HG03521 (cell line): Measurements from ENCODE around the gene LIAS.
"Not testable (repeated sequence)": the region's sequence is repeated elsewhere in the genome, so short reads cannot be mapped to it uniquely, and the experiment has no call there.

Source experiments
- ATAC-seq: cut with Tn5 transposase; IDR thresholded peaks from one replicate; pipeline ENCODE4 v1.9.1; 2021; ENCODE audit warnings: mild to moderate bottlenecking, moderate library complexity; ENCODE audit not compliant: unreplicated experiment

Gene LIAS

DNA sequence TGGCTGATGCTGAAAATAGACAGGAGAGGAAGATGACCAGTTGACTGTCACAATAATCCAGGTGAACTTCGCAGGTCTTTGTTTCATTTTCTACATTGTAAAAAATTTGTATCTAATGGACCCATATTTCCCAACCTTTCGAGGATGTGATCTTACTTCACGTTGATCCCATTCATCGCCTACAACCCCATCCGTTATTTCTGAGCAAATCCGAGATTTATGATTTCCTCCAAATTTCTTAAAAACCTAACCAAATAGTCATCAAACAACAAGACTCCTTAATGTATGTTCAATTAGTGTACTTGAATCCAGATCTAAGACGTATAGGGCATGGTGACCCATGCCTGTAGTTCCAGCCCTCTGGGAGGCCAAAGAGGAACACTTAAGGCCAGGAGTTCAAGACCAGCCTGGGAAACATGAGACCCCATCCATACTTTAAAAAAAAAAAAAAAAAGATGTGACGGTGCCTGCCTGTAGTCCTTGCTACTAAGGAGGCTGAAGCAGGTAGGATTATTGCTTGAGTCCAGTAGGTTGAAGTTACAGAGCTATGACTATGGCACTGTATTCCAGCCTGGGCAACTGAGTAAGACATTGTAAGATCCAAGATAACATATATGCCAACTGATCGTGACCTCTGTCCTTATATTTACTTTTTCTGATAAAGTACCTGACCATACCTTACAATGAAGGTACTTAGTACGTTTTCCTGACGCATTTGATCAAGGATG, 5.8 kb upstream of the LIAS start:
- ATAC-seq = no peak

DNA sequence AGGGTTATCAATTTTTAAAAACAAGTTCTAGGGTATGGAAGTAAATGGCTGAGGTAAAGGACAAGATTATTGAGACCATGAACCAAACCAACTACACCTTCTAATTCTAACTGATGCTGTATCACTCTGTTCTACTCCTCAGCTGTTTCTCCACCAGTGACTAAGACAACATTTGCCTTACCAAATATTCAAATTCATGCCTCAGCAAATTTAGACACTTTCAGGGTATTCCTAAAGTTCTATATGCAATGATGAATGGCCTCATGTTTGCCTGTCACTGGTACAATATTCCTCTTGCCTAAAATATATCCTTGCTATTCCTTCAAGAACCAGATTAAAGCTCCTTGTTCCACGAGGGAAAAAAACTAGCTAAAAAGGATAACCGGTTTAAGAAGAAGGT, 5.1 kb upstream of the LIAS start:
- ATAC-seq = no peak

DNA sequence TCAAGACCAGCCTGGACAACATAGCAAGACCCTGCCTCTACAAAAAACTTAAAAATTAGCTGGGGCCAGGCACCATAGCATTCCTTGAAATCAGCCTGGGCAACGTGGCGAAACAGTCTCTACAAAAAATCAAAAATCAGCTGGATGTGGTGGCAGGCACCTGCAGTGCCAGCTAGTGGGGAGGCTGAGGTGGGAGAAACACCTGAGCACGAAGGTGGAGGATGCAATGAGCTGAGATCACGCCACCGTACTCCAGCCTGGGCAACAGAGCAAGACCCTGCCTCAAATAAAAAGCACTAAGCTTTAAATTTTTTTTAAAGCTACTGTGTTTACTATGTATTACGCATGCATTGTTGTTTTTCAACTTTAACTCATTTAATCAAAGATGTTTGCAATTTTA, 3.4 kb upstream of the LIAS start:
- no peak for ATAC-seq

DNA sequence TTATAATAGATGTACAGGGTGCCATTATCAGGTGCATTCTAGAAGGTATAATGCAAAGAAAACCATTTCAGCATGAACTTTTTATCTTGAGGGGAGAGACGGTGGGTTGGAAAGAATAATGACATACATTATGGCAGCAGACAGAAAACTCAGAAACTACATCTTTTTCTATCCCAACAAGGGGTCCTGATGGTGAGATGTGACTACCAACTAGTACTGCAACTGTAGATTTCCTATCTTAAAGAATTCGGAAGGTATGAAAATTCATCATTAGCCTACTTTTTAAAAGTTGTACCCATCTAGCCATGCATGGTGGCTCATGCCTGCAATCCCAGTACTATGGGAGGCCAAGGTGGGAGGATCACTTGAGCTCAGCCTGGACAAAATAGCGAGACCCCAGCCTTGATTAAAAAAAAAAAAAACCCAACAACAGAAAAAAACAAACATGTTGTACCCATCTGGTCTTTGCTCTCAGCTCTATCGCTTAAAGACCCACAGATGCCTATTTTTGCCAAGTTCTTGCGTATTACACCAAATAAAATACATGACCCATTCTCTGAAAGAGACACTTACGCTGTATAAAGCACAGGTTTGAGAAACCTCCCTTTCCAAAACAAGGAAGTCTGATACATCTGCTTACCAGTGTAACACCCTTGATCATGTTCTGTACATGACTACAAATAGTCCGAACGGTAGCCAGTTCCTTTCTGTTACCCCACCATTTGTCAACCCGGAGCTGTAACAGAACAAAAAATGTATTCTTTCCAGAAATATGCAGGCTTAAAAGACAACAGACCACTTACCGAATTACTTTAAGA, 1.7 kb upstream of the LIAS start:
- no peak for ATAC-seq

DNA sequence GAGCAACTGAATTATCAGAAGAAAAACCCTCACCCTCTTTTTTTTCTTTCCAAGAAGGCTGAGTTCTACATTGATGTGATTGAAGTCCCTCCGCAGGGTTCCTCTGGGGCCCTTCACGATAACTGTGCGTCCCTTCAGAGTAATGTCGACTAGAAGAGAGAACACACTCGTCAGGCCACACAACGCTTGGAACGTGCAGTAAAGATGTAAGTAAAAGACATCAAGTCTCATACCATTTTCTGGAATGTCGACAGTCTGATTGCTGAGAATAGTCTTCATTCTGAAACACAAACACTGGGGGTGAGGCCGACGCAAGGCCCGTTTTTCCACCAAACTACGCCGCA, 723 bp upstream of the LIAS start:
- ATAC-seq = not testable (repeated sequence)

DNA sequence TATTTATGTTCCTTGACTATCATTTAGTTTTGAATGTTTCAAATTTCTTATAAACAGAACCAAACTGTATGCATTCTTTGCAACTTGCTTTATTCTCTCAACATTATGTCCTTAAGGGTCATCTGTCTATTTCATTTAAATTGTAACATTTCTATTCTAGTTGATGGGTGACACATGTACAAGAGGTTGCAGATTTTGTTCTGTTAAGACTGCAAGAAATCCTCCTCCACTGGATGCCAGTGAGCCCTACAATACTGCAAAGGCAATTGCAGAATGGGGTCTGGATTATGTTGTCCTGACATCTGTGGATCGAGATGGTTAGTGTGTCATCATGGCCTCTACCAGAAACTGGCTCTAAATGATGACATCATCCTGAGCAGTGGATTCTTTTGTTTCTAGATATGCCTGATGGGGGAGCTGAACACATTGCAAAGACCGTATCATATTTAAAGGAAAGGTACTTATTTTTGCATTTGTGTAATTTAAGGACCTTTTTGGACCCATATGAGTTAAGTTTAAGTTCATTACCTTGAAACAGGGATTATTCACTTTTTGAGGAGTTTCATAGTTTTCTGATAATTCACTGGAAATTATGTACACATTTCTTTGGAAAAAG, 6.1 kb downstream of the LIAS start:
- no peak for ATAC-seq

DNA sequence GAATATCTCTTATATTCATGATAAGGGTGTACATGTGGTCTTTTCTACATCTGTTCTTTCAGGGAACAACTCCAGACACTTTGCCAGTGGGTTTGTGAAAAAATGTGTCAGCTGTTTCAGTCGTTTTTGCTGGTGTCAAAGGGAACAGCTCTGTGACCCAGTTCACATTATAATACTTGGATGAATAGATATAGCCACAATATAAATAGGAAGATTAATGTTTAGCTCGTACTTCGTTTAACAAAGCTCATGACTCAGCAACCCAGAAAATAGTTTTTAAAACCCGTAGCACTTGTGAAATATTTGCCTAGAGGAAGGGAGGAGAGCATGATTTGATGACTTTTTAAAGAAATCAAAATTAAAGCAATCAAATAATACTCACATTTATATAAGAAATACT, 7.9 kb downstream of the LIAS start:
- no peak for ATAC-seq

DNA sequence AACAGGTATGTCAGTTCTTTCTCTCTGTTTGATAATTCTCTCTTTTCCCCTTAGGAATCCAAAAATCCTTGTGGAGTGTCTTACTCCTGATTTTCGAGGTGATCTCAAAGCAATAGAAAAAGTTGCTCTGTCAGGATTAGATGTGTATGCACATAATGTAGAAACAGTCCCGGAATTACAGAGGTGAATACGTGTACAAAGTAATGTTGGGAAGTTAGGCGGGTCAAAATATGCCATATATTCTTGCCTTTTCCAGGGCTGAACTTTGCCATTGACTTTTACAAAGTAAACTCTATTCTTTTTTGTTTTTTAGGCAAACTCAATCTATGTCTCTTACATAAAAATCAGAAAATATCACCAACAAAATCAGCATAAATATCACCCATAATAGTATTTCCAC, 8.6 kb downstream of the LIAS start:
- no peak for ATAC-seq

DNA sequence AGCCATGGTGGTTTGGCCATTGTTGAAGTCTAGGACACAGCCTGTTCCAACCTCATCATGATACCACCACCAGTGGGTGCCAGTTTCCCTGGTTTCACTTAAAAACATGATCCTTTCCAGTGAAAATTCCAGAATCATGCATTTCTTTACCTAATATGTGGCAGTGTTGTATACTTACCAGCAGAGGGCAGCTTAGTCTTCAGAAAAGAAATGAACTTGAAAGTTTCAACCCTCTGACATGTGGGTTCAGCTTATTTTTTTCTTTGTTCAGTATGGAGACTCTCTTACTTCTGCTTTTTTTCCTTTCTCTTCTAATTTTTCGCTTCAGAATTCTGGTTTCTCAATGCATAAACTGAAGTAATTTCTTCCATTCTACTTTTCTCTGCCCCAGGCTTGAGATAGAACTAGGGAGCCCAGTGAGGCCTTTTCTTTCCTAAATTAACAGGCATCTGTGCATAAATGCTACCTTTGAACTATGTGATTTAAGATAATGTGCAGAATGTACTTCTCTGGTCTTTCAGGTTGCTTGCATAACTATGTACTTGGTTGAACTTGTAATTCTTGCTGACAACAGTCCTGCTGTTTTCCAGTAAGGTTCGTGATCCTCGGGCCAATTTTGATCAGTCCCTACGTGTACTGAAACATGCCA, 10.7 kb downstream of the LIAS start:
- ATAC-seq = no peak

DNA sequence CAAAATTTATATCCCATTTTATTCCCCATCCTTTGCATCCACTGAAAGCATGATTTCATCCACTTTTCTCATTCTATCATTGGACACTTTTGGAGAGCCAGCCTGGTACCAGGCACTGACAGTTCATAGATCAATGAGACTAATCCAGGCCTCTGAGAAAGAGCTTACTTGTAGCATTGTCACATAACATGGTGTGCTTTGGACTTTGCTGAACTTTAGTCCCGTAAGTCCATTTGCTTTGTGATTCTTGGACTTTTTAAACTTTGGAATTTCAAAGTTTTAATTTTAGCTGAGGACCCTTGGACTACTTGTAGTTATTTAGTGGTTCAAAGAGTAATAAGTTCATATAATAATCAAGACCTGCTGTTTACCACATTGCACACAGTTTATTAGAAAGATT, 11.5 kb downstream of the LIAS start:
- ATAC-seq = no peak

DNA sequence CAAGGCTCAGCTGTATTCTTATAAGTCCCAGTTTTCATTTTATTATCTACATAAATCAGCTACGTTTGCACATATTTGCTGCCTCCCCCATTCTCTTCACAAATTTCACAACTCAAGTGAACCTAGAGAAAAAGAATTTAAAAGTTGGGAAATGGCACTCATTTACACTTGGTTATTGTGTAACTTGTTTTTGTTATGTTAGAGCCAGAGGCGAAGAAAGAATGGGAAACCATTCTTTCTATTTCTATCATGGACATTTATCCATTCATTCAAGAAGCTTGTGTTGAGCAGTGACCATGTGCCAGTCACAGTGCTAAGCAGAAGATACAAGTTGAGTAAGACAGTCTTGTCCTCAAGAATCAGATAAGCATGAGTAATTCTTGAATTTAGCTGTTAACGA, 13.5 kb downstream of the LIAS start:
- no peak for ATAC-seq

DNA sequence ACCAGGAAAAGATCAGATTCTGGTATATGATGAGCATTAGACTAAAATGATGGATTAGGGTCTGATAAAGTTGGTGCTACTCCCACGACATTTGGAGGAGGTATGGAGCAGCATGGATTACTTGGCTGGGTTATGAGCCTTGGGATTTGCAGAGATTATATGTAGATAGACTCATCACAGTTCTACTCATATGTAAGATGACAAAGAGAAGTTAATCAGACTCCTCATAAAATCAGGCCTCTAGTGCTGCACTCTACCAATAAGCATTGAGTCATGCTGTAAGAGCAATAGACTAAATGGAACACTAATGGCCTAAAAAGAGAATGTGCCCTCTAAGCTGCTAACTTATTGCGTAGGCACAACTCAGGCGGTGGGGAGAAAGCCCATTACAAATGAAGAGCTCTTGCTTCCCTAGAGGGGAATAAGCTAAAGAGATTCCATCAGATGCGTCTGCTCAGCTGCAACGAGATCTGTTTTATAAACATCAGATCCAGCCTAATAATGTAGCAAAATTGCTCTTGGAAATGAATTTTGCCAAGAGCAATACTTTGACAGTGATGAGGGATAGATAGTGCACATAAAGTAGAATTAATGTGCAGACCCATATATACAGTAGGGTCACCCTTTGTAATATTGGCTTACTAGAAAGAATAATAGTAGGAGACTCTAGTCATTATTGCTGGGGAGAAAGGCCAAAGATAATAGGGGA, 17.5 kb downstream of the LIAS start:
- ATAC-seq = no peak

DNA sequence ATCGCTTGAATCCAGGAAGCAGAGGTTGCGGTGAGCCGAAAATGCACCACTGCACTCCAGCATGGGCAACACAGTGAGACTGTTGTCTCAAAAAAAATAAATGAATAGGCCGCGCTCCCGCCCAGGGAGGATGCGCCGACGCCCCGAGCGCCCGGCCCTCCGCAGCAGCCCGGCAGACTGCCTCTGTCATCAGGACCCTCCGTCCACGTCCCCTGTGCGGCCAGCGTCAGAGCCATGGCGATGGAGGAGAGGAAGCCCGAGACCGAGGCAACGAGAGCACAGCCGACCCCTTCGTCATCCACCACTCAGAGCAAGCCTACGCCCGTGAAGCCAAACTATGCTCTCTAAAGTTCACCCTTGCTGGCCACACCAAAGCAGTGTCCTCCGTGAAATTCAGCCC, 21.4 kb downstream of the LIAS start:
- no peak for ATAC-seq

DNA sequence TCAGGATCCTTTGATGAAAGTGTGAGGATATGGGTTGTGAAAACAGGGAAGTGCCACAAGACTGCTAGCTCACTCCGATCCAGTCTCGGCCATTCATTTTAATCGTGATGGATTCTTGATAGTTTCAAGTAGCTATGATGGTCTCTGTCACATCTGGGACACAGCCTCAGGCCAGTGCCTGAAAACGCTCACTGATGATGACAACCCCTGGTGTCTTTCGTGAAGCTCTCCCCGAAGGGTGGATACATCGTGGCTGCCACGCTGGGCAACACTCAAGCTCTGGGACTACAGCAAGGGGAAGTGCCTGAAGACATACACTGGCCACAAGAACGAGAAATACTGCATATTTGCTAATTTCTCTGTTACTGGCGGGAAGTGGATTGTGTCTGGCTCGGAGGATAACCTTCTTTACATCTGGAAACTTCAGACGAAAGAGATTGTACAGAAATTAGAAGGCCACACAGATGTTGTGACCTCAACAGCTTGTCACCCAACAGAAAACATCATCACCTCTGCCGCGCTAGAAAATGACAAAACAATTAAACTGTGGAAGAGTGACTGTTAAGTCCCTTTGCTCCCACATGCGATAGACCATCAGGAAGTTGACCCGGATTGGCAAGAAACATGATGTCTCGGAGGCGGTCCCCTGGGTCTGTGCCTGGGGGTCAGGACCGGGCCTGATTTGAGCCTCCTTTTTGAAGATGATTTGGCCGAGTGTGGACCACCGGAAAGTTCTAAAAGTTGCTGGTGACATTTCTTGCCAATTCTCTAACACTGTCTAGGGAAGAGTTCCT, 22.2 kb downstream of the LIAS start:
- no peak for ATAC-seq

DNA sequence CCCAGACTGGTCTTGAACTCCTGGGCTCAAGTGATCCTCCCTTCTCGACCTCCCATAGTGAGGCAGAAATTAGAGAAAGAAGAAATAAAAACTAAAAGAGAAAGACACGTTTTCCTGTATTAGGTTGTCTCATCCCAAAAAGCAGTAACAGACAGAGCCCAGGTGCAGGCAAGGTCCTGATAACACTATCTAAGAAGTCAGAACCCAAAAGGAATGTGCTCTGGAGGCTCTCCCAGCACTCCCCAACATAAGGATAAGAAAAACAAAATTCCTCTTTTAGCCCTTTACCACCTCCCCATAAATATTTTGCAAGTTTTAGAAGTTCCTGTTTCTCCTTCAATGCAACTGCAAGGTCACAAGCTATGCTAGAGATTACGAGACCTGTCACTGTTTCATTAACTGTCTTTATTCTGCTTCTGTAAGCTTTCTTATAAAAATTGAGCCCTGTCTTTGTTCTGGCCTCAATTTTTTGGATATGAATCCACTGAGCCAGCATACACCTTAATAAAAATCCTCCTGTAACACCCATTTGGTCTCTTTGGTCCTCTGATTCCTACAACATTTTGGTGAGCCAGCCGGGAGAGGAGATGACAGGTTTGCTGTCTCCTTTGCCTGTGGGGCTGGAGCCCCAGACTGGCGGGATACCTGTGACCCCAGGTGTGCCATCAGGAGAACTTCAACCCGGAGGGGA, 25.9 kb downstream of the LIAS start:
- ATAC-seq = no peak

DNA sequence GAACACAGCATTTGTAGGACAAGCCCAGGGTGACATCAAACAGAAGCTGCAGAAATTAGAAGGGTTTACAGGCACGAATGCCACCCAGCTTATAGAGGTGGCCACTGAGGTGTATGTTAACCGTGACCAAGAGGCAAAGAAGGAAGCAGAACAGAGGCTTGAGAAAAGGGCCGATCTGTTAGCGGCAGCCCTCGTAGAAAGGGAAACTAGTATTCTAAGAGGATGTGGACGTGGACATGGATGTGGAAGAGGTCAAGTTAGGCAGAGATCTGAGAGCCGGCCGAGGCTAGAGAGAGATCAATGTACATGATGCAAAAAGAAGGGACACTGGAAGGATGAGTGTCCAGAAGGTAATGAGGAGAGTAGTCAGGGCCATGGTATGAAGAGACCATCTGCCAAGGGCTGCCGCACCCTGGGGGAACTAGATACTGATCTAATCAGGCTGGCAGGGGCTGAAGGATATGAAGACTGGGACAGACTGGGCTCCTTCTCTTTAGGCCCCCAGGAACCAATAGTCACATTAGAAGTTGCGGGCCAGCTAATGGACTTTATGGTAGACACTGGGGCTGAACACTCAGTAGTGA, 27.5 kb downstream of the LIAS start:
- ATAC-seq = no peak

DNA sequence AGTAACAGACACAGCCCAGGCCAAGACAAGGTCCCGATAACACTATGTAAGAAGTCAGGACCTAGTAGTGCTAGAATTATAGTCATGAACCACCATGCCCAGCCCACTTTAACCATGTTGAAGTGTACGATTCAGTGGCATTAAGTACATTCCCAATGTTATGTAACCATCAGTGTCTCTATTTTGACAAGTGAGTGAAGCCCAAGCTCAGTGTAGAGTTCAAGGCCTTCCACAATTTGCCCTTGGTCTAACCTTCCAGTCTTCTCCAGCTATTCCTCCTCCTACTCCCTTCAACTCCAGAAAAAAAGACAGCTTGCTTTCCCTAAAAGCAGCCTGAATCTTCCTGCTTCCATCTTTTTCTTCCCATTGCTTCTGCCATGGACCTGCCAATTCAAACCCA, 31.5 kb downstream of the LIAS start:
- no peak for ATAC-seq

DNA sequence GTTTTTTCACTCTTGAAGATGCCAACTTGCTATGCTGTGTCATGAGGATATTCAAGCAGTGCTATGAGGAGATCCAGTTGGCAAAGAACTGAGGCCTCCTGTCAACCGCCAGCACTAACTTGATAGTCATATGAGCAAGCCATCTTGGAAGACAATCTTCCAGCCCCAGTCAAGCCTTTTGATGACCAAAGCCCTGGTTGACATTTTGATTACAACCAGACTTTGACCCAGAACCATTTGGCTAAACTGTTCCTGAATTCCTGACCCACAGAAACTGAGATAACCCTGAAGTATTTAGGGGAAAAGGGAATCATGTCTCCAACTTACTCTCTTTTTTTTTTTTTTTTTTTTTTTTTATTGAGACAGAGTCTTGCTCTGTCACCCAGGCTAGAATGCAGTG, 35.5 kb downstream of the LIAS start:
- no peak for ATAC-seq

DNA sequence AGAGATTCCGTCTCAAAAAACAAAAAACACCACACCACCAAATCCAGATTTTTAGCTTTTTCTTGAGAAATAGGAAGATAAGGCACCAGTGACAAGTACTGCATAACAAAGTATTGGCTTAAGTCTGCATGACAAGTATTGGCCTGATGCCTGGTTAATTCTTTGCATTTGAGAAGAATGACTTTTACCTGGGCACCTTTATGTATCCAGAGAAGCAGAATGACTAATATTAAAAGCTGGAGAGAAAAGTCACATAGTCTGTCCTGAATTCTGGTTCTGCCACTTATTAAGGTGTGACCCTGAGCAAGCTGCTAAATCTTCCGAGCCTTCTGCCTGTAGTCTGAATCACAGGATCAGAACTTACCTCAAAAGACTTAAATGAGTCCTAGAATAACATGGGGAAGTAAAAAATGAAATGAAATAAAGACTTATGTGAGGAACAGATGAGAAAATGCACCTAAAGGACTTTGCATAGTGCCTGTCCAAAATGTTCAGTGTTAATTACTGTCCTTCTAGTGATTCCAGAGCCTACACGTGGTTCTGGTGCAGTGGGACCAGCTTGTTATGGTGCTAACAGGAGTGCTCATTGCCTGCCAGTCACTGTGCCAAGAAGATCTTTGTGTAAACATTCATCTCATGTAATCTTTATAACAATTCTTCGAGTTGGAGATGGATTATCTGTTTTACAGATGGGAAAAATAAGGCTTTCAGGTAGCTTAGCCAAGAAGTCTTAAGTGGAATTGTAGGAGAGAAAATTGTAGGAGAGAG, 36.8 kb downstream of the LIAS start:
- no peak for ATAC-seq
